BJ (cell line): ENCODE data around the gene SLC4A7. TPM values are rescaled to one million over a fixed set of nuclear protein-coding genes. Genes with fewer than 3 reads are reported as not detected.

Experiments used
- CTCF ChIA-PET: fragments of 350-600 bp; formaldehyde crosslinking; extraction: SDS; loops from one replicate; lab custom pipeline; 2021; ENCODE audit warnings: antibody characterized with exemption, inconsistent platforms; lab: Yijun Ruan, JAX
- POLR2A ChIA-PET: fragments of 300-600 bp; sonication (Branson Sonifier 250); formaldehyde crosslinking; extraction: SDS; loops from one replicate; lab custom pipeline; 2021; ENCODE audit warnings: antibody characterized with exemption; lab: Charles Lee
- DNase-seq: peaks from one replicate; pipeline ENCODE4 v3.0.0-alpha.2; 2011; ENCODE audit warnings: low read depth
- H3K27me3 ChIP-seq: 2 replicates; pipeline ENCODE4 v1.6.0; 2011; ENCODE audit warnings: low read length; ENCODE audit not compliant: control insufficient read depth, insufficient read depth
- H3K36me3 ChIP-seq: 2 replicates; pipeline ENCODE4 v1.5.1; 2011; ENCODE audit warnings: low read length; ENCODE audit not compliant: control insufficient read depth, insufficient read depth
- H3K4me3 ChIP-seq: 2 replicates; pipeline ENCODE4 v1.5.1; 2011; ENCODE audit warnings: low read depth, mild to moderate bottlenecking, control low read depth, low read length
- CTCF ChIP-seq: IDR thresholded peaks from 2 replicates; pipeline ENCODE4 v1.5.1; 2011; ENCODE audit warnings: low read depth, mild to moderate bottlenecking, control low read depth, inconsistent platforms, low read length, moderate library complexity; ENCODE audit not compliant: insufficient read depth
- polyA plus RNA-seq: library from polyadenylated mRNA; depleted of rRNA; stranded (reverse); fragments of >200 nt; gene quantifications from 2 replicates; pipeline ENCODE4 v1.2.3, GENCODE V29; 2011

SLC4A7 gene
- polyA plus RNA-seq, 1 experiment = 15.4 TPM

GRCh38 chr3:27358372-27358771, 125.8 kb downstream of the SLC4A7 start:
- Histone ChIP-seq H3K4me3 (no peak overlapping the region), H3K27me3 (no peaks in the 10 kb centered on the region), H3K36me3 (no peaks in the 10 kb centered on the region)
- no peak for DNase-seq
- TF ChIP-seq CTCF = no peak
- POLR2A ChIA-PET = no interaction called here
- CTCF ChIA-PET = interaction anchor here (0.6 to 1.8 kb wide), 6 partner anchors 9 to 322 kb away, joined by 3 to 7 read pairs (median 3); partner anchors contain the start of gene NEK10

GRCh38 chr3:27357665-27358258, 126.4 kb downstream of the SLC4A7 start:
- POLR2A ChIA-PET = no interaction called here

GRCh38 chr3:27356976-27357375, 127.2 kb downstream of the SLC4A7 start:
- Histone ChIP-seq H3K4me3 (no peak overlapping the region), H3K27me3 (no peaks in the 10 kb centered on the region), H3K36me3 (no peaks in the 10 kb centered on the region)
- CTCF ChIA-PET = no interaction called here
- POLR2A ChIA-PET = no interaction called here
- no peak for TF ChIP-seq CTCF
- no peak for DNase-seq

More at GRCh38 chr3:27357665-27358258, 126.4 kb downstream of the SLC4A7 start:
- no peaks in the 10 kb centered on the region for H3K27me3 ChIP-seq
- CTCF ChIA-PET = interaction anchor here (0.6 to 1.8 kb wide), 6 partner anchors 9 to 323 kb away, joined by 3 to 7 read pairs (median 3); partner anchors contain the start of gene NEK10
- peak; percentile 63 for TF ChIP-seq CTCF
- no peak for DNase-seq
- H3K4me3 ChIP-seq = no peak overlapping the region
- no peaks in the 10 kb centered on the region for H3K36me3 ChIP-seq

- peaks cover 2% of the 10 kb centered on the region; the same call in 1 of the 2 replicates for H3K36me3 ChIP-seq
- no peak overlapping the region for H3K4me3 ChIP-seq
- CTCF ChIA-PET = interaction anchor here (0.9 to 1.5 kb wide), 3 partner anchors 12 to 112 kb away, joined by 3 to 5 read pairs (median 4); partner anchors contain the start of gene NEK10
- TF ChIP-seq CTCF = no peak
- DNase-seq = no peak
- POLR2A ChIA-PET = no interaction called here
- H3K27me3 ChIP-seq = no peaks in the 10 kb centered on the region
Observed at GRCh38 chr3:27354588-27355203, 129.5 kb downstream of the SLC4A7 start.

GRCh38 chr3:27354161-27354560, 130.0 kb downstream of the SLC4A7 start:
- Histone ChIP-seq H3K27me3 (no peaks in the 10 kb centered on the region), H3K36me3 (peaks cover 2% of the 10 kb centered on the region; the same call in 1 of the 2 replicates), H3K4me3 (no peak overlapping the region)
- no peak for DNase-seq
- TF ChIP-seq CTCF = no peak
- ChIA-PET CTCF (interaction anchor here (1.2 to 1.5 kb wide), 2 partner anchors 12 to 113 kb away, joined by 4 to 5 read pairs; no protein-coding TSS in a partner anchor), POLR2A (no interaction called here)
